PFSK-1 (cell line): ENCODE measurements around the gene FUOM.

Source experiments
- FOXP2 ChIP-seq: optimal IDR thresholded peaks from 2 replicates; pipeline ENCODE3; 2011; ENCODE audit warnings: borderline replicate concordance, control low read depth, inconsistent platforms; ENCODE audit not compliant: insufficient read depth; ENCODE audit errors: extremely low read length, extremely low read depth
- POLR2AphosphoS5 ChIP-seq: IDR thresholded peaks from 2 replicates; pipeline ENCODE4 v1.6.1; 2012; ENCODE audit warnings: low read depth, mild to moderate bottlenecking, control low read depth, low read length, moderate library complexity
- SIN3A ChIP-seq: IDR thresholded peaks from 2 replicates; pipeline ENCODE4 v1.6.1; 2012; ENCODE audit warnings: mild to moderate bottlenecking, low read length, moderate library complexity, borderline replicate concordance; ENCODE audit not compliant: insufficient read depth
- TAF1 ChIP-seq: IDR thresholded peaks from 2 replicates; pipeline ENCODE4 v1.6.1; 2012; ENCODE audit warnings: low read length, control low read depth, borderline replicate concordance; ENCODE audit not compliant: insufficient read depth
- TF ChIP-seq, protein P1 (sequence below), 2 experiments: IDR thresholded peaks; 2 replicates each; pipeline versions ENCODE4 v1.6.1 to v1.8.0; 2011 to 2012; ENCODE audit warnings: low read depth in 2 of 2, low read length in 2 of 2, control low read depth in 1 of 2, inconsistent platforms in 1 of 2, mild to moderate bottlenecking in 1 of 2, moderate library complexity in 1 of 2; ENCODE audit not compliant: insufficient read depth in 1 of 2

FUOM gene

DNA sequence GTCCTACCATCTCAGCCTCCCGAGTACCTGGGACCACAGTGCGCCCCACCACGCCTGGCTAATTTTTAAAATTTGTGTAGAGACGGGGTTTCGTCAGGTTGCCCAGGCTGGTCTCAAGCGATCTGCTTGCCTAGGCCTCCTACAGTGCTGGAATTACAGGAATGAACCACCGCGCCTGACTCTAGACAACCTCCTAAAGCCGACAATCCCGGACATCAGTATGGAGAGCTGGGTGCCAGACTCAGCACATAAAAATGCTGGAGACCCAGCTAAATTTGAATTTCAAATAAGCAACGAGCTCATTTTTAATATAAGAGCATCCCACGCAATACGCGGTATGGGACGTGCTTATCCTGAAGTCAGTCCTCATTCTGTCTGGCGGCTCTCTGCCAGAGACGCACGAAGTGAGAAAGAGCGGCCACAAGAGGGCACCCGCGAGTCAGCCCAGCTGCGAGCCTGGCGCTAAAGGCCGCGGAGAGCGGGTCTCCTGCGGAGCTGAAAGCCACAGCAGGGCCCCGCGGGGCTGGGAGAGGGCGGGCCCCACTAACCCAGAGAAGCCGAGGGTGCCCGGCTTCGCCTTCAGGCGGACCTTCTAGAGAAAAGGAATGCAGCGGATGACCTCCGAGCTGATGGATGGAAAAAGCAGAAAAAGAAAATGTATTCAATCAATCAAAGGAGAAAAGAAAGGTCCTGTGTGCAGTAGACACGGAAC, 28.2 kb downstream of the FUOM start:
- TF ChIP-seq, protein P1, sequence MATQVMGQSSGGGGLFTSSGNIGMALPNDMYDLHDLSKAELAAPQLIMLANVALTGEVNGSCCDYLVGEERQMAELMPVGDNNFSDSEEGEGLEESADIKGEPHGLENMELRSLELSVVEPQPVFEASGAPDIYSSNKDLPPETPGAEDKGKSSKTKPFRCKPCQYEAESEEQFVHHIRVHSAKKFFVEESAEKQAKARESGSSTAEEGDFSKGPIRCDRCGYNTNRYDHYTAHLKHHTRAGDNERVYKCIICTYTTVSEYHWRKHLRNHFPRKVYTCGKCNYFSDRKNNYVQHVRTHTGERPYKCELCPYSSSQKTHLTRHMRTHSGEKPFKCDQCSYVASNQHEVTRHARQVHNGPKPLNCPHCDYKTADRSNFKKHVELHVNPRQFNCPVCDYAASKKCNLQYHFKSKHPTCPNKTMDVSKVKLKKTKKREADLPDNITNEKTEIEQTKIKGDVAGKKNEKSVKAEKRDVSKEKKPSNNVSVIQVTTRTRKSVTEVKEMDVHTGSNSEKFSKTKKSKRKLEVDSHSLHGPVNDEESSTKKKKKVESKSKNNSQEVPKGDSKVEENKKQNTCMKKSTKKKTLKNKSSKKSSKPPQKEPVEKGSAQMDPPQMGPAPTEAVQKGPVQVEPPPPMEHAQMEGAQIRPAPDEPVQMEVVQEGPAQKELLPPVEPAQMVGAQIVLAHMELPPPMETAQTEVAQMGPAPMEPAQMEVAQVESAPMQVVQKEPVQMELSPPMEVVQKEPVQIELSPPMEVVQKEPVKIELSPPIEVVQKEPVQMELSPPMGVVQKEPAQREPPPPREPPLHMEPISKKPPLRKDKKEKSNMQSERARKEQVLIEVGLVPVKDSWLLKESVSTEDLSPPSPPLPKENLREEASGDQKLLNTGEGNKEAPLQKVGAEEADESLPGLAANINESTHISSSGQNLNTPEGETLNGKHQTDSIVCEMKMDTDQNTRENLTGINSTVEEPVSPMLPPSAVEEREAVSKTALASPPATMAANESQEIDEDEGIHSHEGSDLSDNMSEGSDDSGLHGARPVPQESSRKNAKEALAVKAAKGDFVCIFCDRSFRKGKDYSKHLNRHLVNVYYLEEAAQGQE (IDR thresholded peaks at IDR 0.05; ENCODE audit: insufficient read depth in 1 of 2, low read depth in 2 of 2, low read length in 2 of 2), result no peak
- TF ChIP-seq FOXP2, result no peak
- TF ChIP-seq POLR2AphosphoS5, result no peak
- TF ChIP-seq SIN3A, result no peak
- TF ChIP-seq TAF1, result no peak

DNA sequence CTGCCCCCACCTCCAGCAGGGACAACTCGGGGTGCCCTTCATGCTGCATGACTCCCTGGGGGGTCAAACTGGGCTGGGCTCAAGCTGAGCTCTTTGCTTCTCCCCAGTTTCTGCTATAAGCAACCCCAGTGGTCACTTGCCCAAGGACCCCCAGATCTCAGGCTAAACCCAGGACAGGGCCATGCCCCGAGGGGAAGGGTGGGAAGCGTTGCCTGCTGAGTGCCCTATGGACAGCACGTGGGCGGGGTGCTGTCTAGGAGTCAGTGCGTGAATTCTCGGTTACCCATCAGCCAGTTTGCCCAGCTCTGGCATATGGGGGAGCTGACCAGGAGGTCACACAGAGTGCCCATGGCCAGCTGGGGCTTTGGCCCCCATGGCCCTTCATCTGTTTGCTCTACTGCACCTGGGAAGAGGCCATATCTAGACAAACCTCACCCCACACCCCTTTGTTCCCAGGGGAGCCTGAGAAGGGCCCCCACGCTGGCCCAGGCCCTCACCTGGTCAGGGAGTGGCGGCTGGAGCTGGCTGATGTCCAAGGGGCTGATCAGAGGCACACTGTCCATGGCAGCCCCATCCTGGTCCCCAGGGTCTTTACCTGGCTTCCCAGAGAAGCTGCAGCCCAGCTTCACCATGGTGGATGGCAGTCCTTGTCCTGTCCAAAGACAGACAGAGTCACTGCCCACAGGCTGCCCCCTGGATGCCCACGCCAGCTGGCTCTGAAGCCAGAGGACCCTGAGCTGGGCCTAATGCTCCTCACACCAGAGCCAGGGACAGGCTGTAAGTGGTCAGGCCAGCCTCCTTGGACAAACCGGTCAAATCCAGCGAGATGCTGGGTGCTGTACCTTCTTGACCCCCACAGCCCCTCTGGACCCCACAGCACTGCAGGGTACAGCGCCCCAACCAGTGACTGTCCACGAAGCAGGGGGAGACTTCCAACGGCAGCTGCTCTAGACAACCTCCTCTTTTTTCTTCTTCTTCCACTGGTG, 29.2 kb downstream of the FUOM start:
- TF ChIP-seq FOXP2 (no peak), TAF1 (no peak), SIN3A (no peak), POLR2AphosphoS5 (no peak)
- TF ChIP-seq, protein P1 (IDR thresholded peaks at IDR 0.05; ENCODE audit: insufficient read depth in 1 of 2, low read depth in 2 of 2, low read length in 2 of 2), result no peak

DNA sequence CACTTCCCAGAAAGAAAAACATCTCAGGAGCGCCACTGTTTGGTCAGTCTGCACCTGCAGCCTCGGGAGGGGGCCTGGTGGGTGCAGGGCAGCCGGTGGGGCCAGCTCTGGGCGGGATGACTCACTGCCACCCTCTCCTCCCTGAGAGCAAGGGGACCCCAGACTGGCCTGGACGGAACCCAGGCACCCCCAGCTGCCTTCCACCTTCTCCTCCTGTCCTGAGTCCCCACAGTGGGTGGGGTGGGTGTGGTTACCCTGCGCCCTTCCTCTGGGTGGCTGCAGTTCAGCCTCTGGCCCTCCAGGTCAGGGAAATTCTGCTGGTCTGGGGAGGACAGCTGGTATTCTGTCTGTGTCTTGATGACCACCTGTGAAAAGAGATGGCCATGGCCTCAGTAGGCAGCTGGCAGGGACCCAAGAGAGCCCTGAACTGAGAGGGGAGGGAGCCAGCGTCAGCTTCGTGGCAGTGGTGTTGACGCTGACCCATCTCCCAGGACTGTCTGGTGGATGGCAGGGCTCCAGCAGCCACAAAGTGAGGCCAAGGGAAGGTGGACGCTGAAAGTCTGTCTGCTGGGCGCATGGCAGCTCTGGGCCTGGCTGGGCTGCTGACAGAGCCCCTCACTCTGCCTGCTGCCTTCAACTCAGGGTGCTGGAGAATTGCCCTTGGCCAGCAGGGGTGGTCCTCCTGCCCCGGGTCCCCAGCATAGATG, 30.0 kb downstream of the FUOM start:
- TF ChIP-seq SIN3A, result no peak
- TF ChIP-seq FOXP2, result no peak
- TF ChIP-seq, protein P1 (IDR thresholded peaks at IDR 0.05; ENCODE audit: insufficient read depth in 1 of 2, low read depth in 2 of 2, low read length in 2 of 2), result no peak
- no peak for TF ChIP-seq TAF1
- no peak for TF ChIP-seq POLR2AphosphoS5

DNA sequence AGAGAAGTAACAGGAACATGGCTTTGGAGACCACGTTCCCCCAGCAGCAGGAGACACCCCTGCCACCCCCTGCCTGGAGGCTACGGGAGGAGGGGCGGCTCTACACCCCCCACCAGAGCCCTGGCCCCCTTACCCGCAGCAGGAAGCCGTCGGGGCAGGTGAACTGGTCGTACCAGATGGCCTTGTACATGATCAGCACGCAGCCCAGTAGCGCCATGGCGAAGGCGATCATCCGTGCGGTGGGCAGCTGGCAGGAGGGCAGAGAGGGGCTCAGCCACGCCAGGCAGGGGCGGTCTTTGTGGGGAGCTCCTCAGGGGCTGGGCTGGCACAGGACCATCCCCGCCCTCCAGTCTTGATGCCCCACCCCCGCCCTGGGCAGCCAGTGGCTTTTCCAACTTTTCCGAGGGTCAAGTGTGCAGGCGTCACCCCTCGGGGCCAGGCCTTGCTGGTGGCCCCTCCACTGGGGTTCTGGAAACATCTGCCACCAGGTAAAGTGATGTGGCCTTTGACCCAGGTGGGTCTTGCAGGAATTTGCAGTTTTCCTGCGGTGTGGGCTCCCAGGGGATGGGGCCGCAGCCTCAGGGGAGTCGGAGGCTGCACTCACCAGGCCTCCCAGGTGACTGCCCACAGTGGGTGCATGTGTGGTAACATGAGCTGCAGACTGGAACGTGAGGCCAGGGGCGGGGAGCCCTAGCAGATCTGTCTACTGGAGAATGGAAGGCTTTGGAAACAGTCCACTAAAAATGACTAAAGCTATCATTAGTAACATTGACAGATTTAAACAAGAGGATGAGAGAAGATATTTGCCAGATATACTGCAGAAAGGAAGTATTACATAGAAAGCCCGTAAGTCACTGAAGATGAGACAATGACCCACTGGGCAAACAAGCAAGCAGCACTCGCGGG, 30.8 kb downstream of the FUOM start:
- TF ChIP-seq TAF1 (no peak), FOXP2 (no peak), POLR2AphosphoS5 (no peak), SIN3A (no peak)
- TF ChIP-seq, protein P1 (IDR thresholded peaks at IDR 0.05; ENCODE audit: insufficient read depth in 1 of 2, low read depth in 2 of 2, low read length in 2 of 2), result no peak
